ENCODE measurements around the gene DFFA.

- TF ChIP-seq EZH2 (IDR thresholded peaks at IDR 0.05; ENCODE audit: low read length, unreplicated experiment) (no peak), EZH2phosphoT487 (IDR thresholded peaks at IDR 0.05; ENCODE audit: borderline replicate concordance, low read length) (no peak), CTCF (conservative IDR thresholded peaks at IDR 0.05; ENCODE audit: low read depth, low read length) (no peak)
These were observed 24.8 kb upstream of the DFFA start for GRCh38 chr1:10497109-10497508.
